HG03575 (cell line): ENCODE results near the gene HAPLN2.

Experiments used
- ATAC-seq: cut with Tn5 transposase; IDR thresholded peaks from one replicate; pipeline ENCODE4 v1.9.1; 2021; ENCODE audit not compliant: unreplicated experiment, insufficient number of reproducible peaks, low FRiP score; ENCODE audit errors: extremely low read depth

HAPLN2 gene

DNA sequence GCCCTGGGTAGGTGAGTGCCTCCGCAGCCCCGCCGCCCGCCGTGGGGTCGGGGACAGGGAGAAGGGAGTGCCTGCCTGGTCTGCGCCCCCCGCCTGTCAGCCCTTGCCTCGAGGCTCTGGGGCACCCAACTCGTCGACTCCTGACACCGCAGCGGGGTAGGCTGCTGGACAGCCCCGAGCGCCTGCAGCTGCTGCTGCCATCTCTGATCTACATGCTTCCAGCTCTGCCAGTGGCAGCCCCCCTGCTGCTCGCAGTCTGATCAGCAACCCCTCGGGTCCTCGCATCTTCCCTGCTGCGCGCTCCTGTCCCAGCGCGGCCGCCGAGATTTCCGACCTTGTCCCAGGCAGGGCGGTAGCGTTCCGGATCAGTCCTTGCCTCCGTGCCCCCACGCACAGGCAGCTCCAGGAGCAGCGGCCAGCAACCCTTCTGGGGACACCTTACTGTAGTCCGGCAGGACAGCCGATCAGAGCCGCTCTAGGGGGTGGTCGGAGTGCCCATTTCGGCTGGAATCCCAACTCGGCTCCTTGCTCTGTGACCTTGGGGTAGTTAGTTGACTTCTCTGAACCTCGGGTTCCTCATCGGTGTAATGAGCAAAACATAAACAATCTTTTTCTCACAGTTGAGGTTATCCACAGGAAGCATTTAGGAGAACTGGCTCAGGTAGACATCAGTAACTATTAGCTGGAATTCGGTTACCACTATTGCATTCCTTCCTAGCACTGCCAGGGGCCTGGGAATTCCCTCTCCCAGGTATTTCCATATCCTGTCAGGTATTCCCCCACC is 23.2 kb downstream of the HAPLN2 start:
- ATAC-seq = no peak

DNA sequence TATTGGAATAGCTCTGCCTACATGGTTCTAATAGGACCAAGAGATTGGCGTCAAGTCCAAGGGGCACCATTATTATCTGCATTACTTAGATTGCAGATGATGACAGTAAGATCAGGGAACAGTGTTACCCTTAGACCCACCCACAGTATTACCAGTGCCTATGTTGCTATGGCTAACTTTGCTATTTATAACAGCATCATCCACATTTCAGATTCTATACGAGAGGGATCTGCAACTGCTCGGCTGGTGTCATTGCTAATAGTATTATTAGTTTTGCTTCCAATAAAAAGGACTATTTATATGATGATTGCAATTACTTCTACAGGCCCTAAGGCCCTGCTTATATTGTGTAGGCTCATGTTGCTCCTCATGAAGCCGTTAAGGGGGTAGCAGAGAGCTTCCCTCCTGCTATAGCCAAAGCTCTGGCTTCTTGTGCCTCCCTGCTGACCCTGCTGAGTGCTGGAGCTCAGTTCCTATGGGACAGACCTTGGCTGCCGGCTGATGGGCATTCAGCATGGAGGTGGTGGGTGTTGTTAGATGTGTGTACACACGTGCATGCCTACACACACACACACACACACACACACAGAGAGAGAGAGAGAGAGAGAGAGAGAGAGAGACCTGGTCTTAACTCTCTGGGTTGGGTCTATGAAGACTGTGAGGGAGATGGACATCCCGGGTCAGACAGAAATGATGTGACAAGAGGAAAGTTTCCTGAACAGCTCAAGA is 24.0 kb downstream of the HAPLN2 start:
- no peak for ATAC-seq

DNA sequence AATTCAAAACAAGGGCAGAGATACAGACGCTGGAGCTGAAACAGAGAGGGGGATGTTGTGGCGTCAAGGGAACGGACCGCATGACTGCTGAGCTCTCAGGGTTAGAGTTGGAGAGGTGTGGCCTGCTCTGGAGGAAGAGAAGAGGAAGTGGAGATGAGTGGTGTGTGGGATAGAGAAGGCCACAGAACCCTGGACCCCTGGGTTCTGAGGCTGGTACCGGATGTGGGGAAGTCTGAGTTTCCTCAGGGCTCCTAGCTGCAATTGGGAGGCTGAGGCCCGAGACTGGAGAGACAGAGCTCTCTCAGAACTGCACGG is 24.5 kb downstream of the HAPLN2 start:
- no peak for ATAC-seq

DNA sequence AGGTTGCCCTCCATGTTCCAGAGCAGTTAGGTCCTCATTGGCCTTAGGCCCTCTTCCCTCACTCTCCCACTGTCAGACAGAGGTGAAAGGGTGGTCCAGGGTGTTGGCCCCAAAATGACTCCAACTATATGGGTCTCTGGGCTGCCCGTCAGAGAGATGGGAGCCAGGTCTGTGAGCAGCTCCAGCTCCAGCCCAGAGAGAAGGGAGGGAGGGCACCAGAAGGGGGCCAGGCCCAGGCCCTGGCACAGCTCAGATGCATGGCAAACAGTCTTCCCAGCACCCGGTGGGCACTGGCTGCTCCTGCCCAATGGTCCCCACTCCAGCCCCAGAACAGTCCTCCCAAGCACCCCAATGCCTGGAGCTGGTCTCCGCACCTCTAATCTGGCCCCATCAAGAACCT is 24.9 kb downstream of the HAPLN2 start:
- no peak for ATAC-seq

DNA sequence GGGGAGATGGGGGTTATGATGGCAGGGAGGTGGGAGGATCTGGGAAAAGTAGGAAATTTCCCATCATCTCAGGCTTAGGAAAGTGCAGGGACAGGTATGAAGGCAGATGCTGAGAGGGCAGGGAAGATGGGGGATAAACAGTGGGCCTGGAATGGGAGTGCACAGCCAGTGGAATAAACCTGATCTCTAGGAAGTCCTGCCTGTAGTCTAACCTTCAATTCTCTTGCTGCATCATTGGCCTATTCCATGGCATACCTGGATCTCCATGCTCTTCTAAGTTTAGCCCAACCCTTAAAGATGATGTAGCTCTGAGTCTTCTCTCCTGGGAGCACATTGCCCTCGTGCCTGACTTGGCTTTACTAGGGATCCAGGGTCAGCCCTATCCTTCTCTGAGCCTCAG is 25.4 kb downstream of the HAPLN2 start:
- ATAC-seq = no peak

DNA sequence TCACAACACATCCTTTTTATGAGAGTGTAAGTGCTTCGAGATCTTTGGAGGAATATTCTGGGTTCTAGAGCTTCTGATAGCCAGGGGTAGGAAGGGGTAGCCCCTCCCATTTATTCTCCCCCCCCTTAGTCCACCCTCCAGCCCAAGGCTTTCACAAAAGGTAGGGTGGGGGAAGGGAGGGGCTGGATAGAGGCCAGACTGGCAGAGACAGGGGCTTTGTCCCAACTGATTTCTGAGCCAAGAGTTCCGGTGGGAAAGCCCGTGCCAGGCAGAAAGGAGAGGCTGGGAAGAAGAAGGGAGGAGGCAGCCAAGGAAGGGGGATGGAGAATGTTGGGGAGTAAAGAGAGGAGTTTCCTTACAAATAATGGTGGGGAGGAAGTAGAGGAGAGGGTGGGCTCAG is 25.8 kb downstream of the HAPLN2 start:
- no peak for ATAC-seq

DNA sequence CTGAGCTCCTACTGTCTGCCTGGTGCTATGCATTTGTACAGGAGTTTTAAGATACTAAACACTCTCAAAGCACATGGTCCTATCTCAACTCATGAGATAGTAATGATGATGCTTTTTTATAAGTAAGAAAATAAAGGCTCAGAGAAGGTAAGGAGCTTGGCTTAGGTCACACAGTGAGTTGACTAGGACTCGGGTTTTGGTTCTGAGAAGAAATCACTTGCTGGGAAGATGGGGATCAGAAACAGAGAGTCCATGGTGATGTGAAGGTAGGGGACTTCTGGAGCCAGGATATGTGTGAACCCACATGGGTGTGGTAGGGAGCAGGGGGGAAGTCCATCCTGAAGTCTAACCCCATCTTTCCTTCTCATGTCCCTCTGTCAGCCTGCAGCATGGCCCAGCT is 26.5 kb downstream of the HAPLN2 start:
- no peak for ATAC-seq

DNA sequence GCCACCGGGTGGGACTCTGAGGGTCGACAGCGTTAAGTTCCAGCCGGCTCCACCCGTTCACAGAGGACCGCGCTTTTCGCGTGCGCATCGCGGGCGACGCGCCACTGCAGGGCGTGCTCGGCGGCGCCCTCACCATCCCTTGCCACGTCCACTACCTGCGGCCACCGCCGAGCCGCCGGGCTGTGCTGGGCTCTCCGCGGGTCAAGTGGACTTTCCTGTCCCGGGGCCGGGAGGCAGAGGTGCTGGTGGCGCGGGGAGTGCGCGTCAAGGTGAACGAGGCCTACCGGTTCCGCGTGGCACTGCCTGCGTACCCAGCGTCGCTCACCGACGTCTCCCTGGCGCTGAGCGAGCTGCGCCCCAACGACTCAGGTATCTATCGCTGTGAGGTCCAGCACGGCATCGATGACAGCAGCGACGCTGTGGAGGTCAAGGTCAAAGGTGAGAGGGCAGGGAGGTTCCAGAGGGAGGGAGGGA is 27.6 kb downstream of the HAPLN2 start:
- ATAC-seq = no peak

DNA sequence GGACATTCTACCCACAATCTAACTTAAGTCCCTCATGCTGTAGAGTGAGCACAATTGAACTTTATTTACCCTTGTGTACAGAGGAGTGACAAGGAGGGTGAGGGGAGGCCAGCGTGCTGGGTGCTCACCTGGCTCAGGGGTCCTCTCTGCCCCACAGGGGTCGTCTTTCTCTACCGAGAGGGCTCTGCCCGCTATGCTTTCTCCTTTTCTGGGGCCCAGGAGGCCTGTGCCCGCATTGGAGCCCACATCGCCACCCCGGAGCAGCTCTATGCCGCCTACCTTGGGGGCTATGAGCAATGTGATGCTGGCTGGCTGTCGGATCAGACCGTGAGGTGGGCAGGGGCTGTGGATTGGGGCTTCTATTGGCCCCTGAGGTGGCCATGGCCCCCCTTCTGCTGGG is 28.1 kb downstream of the HAPLN2 start:
- ATAC-seq = no peak

DNA sequence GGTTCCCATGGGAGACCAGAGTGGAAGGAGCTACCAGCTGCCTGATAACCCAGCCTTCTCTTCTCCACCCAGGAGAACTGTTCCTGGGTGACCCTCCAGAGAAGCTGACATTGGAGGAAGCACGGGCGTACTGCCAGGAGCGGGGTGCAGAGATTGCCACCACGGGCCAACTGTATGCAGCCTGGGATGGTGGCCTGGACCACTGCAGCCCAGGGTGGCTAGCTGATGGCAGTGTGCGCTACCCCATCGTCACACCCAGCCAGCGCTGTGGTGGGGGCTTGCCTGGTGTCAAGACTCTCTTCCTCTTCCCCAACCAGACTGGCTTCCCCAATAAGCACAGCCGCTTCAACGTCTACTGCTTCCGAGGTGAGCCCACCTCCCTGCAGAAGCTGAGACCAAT is 29.3 kb downstream of the HAPLN2 start:
- ATAC-seq = no peak

DNA sequence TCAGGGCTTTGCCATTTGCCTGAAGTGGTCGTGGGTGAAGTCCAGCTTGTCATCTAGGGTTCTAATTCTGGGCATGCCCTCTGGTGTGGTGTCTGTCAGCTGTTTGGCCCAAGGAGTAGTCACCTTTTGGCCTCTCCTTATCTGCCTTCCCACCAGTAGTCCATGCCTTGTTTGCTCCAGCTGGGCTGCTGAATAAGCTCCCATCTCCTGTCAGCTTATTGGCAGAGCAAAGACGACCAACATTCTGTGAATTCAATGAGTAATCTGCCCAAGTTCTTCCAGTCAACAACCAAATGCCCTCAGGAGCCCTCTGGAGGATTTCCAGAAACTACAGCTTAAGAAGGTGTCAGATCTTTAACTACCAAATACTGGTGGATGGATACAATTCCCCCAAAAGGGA is 29.7 kb downstream of the HAPLN2 start:
- ATAC-seq = no peak

DNA sequence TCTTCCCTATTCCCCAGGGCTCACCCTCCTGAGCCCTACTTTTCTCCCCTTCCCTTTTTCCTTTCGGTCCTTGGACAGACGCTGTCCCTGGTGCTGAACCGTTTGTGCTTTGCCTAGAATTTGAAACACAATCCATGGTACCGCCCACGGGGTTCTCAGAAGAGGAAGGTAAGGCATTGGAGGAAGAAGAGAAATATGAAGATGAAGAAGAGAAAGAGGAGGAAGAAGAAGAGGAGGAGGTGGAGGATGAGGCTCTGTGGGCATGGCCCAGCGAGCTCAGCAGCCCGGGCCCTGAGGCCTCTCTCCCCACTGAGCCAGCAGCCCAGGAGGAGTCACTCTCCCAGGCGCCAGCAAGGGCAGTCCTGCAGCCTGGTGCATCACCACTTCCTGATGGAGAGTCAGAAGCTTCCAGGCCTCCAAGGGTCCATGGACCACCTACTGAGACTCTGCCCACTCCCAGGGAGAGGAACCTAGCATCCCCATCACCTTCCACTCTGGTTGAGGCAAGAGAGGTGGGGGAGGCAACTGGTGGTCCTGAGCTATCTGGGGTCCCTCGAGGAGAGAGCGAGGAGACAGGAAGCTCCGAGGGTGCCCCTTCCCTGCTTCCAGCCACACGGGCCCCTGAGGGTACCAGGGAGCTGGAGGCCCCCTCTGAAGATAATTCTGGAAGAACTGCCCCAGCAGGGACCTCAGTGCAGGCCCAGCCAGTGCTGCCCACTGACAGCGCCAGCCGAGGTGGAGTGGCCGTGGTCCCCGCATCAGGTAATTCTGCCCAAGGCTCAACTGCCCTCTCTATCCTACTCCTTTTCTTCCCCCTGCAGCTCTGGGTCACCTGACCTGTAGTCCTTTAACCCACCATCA is 33.1 kb downstream of the HAPLN2 start:
- ATAC-seq = no peak

DNA sequence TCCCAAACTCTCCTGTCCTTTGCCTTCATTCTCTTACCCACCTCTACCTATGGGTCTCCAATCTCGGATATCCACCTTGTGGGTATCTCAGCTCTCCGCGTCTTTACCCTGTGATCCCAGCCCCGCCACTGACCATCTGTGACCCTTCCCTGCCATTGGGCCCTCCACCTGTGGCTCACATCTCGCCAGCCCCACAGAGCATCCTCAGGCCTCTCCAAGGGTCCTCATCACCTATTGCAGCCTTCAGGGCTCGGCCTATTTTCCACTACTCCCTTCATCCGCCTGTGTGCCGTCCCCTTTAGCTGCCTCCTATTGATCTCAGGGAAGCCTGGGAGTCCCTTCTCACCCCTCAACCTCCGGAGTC is 33.8 kb downstream of the HAPLN2 start:
- ATAC-seq = no peak

DNA sequence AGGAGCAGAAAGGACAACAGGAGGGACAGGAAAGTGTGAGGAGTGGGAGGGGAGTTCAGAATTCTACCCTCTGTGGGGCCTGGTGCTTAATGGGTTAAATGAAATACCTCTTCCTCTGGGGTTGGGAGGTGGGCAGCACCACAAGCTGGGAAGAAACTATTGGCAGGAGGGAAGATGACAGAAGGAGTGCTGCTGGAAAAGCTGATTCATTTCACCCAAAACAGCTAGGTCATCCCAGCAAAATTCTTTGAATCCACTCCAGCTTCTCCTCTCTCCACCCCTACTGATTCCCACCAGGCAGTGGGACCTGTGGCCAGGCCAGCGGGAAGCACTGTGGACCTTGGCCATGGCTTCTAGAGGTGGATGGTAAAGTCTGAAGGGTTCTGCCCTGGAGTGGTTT is 35.5 kb downstream of the HAPLN2 start:
- no peak for ATAC-seq

DNA sequence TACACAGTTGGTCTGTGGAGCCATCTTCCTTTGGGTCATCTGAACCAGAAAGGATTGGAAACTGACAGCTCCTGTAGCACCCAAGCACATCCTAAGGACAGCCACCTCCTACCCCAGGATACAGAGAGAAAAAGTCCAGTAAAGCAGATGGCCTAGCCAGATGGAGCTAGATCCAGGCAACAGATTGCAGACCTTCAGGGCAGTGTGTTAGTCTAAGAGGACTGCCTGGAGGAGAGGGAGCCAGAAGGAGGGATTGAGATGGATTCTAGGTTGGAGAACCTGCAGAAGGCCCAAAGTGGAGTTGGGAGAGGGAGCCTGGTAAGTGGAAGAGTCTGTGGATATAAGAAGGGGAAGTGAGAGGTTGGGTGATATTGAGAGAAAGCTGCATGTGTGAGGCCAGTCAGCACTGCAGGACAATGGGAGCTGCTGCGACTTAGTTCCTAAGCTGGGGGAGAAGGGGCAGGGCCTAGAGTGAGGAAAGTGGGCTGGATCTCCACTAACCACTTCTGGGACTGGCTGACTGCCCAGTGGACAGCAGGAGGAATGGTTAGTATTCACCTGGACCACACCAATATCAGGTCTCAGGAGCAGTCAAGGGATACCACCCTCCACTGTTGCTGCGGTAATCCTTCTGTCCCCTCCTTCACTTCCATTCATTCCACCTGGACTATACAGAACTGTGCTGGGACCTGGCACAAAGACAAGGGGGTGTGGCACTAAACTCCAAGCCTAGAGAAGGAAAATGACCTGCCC is 36.1 kb downstream of the HAPLN2 start:
- ATAC-seq = no peak

DNA sequence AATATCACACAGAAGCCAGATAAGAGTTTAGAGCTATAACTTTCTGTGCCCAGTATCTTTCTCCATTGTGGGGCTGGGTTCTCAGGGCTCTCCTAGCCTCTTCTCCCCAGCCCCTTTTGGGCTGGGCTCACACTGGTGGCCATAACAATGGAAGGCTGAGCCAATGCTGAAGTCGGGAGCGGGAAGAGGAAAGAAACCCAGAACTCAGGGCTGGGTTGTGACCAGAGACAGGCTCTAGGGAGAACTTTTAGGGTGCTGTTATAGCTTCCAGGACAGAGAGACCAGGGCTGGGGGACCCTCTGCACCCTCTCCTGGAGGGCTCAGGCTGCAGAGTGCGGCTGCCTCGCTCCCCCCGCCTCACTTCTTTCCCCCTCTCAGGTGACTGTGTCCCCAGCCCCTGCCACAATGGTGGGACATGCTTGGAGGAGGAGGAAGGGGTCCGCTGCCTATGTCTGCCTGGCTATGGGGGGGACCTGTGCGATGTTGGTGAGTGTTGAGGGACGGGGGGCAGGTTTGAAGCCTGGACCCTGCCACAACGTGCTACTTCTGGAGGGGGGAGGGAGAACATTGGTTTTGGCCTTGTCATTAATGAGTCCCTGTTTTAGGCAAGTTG is 36.8 kb downstream of the HAPLN2 start:
- ATAC-seq = no peak

DNA sequence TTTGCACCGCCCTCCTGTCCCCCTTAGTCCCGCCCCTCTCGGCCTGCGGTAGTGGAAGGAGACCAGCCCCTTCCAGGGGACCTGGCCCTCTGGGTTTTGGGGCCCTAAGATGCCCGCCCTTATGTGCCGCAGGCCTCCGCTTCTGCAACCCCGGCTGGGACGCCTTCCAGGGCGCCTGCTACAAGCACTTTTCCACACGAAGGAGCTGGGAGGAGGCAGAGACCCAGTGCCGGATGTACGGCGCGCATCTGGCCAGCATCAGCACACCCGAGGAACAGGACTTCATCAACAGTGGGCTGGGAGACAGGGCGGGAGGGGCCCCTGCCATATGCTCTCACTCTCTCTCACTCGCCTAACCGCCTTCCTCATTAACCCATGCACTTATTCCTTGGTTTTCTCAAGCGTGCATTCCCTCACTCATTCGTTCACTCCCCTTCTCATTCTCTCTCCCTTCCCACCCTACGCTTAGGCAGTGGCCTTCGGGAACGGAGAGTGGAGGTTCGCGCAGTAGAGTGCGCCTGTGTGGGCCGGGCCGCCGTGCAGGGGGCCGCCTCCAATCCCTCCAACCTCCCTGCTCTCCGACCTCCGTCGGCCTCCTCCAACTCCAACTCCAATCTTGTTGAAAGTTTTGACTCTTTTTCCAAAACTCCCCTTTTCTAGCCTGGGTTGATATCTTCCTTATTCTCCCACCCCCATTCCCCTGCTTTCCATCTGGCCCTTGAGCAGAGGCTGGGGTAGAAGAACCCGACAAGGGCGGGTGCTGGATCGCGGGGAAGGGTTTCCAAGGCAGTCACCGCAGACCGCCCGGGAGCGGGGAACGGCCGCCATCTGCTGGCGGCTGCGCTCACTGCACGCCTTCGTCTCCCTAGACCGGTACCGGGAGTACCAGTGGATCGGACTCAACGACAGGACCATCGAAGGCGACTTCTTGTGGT is 37.9 kb downstream of the HAPLN2 start:
- no peak for ATAC-seq
